ENCODE results near the gene TRRAP. TPM values are rescaled to one million over a fixed set of nuclear protein-coding genes. Genes with fewer than 3 reads are reported as not detected.
A peak's percentile ranks its signal among the peaks of the same experiment; 100 is the strongest.

The TRRAP gene
- total RNA-seq, 4 donors from 2014 or later = 34.3 to 52.5 (median 39.5) TPM

DNA sequence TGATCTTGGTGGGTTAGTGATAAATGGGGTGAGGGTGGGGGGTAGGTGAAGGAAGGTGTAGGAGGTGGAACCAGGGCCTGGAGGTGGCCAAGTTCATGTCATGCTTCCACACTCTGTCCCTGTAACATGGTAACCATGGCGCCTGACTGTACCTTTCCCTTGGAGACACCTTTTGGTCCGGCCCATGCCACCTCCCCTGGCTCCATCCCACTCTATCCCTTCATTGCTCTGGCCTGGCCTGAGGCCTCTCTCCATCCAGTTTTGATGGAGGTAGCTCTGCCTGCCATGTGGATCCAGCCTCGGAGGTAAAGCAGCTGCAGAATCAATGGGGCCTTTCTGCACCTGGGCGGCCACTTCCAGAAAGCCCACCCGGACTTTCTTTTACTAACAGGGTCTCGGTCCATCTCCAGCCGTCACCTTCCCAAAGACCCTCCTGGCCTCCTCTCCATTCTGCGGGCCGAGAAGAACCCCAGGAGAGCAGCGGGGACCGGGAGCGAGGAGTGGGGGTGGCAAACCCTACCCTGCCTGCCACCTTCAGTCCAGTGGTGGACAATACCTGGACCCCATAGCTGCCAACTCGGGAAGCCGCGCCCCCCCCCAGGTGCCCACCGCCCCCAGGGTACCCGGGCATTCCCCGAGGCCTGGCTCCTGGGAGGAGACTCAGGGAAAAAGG, 504 bp upstream of the TRRAP start:
- no peaks in the 10 kb centered on the region for H3K9me3 ChIP-seq
- peak overlapping the region; percentile 83 to 99 (median 96) for H3K27ac ChIP-seq
- peaks cover 0 to 24% (median 10%) of the 10 kb centered on the region in 4 donors for H3K4me1 ChIP-seq
- H3K27me3 ChIP-seq = no peaks in the 10 kb centered on the region
- no peak for DNase-seq (ENCODE audit: low spot score in 2 of 2)
- TF ChIP-seq, protein P1, sequence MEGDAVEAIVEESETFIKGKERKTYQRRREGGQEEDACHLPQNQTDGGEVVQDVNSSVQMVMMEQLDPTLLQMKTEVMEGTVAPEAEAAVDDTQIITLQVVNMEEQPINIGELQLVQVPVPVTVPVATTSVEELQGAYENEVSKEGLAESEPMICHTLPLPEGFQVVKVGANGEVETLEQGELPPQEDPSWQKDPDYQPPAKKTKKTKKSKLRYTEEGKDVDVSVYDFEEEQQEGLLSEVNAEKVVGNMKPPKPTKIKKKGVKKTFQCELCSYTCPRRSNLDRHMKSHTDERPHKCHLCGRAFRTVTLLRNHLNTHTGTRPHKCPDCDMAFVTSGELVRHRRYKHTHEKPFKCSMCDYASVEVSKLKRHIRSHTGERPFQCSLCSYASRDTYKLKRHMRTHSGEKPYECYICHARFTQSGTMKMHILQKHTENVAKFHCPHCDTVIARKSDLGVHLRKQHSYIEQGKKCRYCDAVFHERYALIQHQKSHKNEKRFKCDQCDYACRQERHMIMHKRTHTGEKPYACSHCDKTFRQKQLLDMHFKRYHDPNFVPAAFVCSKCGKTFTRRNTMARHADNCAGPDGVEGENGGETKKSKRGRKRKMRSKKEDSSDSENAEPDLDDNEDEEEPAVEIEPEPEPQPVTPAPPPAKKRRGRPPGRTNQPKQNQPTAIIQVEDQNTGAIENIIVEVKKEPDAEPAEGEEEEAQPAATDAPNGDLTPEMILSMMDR (IDR thresholded peaks at IDR 0.05) = no peak
- TF ChIP-seq POLR2A (IDR thresholded peaks at IDR 0.05) = no peak
- TF ChIP-seq EP300 (IDR thresholded peaks at IDR 0.05) = no peak
- H3K36me3 ChIP-seq = peaks cover 0 to 20% (median 0%) of the 10 kb centered on the region in 3 donors
- peak overlapping the region; percentile 93 to 100 (median 96) for H3K4me3 ChIP-seq
- WGBS, 2 donors = 23 to 31% methylated on average over 13 to 17 of the region's 18 CpGs

GRCh38 chr7:98879198-98879978, 1.1 kb downstream of the TRRAP start:
- Histone ChIP-seq H3K27ac (peak overlapping the region; percentile 83 to 99 (median 96)), H3K9me3 (no peaks in the 10 kb centered on the region), H3K4me1 (peaks cover 0 to 27% (median 10%) of the 10 kb centered on the region in 4 donors), H3K4me3 (peak overlapping the region; percentile 93 to 100 (median 96)), H3K27me3 (no peaks in the 10 kb centered on the region), H3K36me3 (peaks cover 0 to 36% (median 0%) of the 10 kb centered on the region in 3 donors)
- no peak for DNase-seq (ENCODE audit: low spot score in 2 of 2)
- WGBS, 2 donors = 4% methylated on average over 27 to 29 of the region's 29 CpGs
- TF ChIP-seq EP300 (IDR thresholded peaks at IDR 0.05) (no peak), POLR2A (IDR thresholded peaks at IDR 0.05) (no peak)
- TF ChIP-seq, protein P1 (IDR thresholded peaks at IDR 0.05) = peak in 2 of 5 experiments; percentile 8 to 12

DNA sequence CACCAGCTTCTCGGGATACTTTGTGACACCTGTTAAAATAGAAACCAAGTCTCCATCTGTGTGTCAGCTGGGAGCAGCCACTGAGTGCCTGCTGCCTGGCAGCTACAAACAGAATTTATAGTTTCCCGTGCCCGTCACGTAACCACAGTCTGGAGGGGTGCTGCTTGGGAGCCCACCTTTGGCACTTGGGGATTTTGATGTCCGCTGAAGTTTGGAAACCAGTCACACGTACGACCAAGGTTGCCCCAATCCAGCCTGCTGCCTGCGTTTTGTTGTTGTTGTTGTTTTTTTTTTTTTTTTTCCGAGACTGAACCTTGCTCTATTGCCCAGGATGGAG, 1.6 kb downstream of the TRRAP start:
- Histone ChIP-seq H3K4me1 (peaks cover 0 to 27% (median 10%) of the 10 kb centered on the region in 4 donors), H3K27ac (no peak overlapping the region), H3K36me3 (peaks cover 0 to 41% (median 0%) of the 10 kb centered on the region in 3 donors), H3K9me3 (no peaks in the 10 kb centered on the region), H3K4me3 (peak overlapping the region in 3 of 4 donors; percentile 96 to 100 (median 97)), H3K27me3 (no peaks in the 10 kb centered on the region)
- TF ChIP-seq, protein P1 (IDR thresholded peaks at IDR 0.05) = no peak
- TF ChIP-seq POLR2A (IDR thresholded peaks at IDR 0.05) (no peak), EP300 (IDR thresholded peaks at IDR 0.05) (no peak)
- DNase-seq (ENCODE audit: low spot score in 2 of 2) = no peak
- WGBS, 2 donors = 59 to 65% methylated on average over 9 of the region's 9 CpGs

GRCh38 chr7:98880485-98880884, 2.2 kb downstream of the TRRAP start:
- Histone ChIP-seq H3K4me1 (peaks cover 0 to 27% (median 10%) of the 10 kb centered on the region in 4 donors), H3K27ac (no peak overlapping the region), H3K9me3 (no peaks in the 10 kb centered on the region), H3K27me3 (no peaks in the 10 kb centered on the region), H3K4me3 (no peak overlapping the region), H3K36me3 (peaks cover 0 to 47% (median 0%) of the 10 kb centered on the region in 3 donors)
- TF ChIP-seq, protein P1 (IDR thresholded peaks at IDR 0.05) = no peak
- TF ChIP-seq EP300 (IDR thresholded peaks at IDR 0.05) (no peak), POLR2A (IDR thresholded peaks at IDR 0.05) (no peak)
- DNase-seq (ENCODE audit: low spot score in 2 of 2) = no peak
- 93% methylated on average over 8 of the region's 8 CpGs for WGBS, 2 donors
